ENCODE data around the gene GPX2.

GRCh38 chr14:64958201-64958600 lies 15.7 kb upstream of the GPX2 start:
- no peak for TF ChIP-seq POLR2A (IDR thresholded peaks at IDR 0.05; ENCODE audit: low read depth, low read length)
- TF ChIP-seq, protein P1, sequence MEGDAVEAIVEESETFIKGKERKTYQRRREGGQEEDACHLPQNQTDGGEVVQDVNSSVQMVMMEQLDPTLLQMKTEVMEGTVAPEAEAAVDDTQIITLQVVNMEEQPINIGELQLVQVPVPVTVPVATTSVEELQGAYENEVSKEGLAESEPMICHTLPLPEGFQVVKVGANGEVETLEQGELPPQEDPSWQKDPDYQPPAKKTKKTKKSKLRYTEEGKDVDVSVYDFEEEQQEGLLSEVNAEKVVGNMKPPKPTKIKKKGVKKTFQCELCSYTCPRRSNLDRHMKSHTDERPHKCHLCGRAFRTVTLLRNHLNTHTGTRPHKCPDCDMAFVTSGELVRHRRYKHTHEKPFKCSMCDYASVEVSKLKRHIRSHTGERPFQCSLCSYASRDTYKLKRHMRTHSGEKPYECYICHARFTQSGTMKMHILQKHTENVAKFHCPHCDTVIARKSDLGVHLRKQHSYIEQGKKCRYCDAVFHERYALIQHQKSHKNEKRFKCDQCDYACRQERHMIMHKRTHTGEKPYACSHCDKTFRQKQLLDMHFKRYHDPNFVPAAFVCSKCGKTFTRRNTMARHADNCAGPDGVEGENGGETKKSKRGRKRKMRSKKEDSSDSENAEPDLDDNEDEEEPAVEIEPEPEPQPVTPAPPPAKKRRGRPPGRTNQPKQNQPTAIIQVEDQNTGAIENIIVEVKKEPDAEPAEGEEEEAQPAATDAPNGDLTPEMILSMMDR (conservative IDR thresholded peaks at IDR 0.05; ENCODE audit: low read depth, low read length), result no peak
- TF ChIP-seq, protein P2, sequence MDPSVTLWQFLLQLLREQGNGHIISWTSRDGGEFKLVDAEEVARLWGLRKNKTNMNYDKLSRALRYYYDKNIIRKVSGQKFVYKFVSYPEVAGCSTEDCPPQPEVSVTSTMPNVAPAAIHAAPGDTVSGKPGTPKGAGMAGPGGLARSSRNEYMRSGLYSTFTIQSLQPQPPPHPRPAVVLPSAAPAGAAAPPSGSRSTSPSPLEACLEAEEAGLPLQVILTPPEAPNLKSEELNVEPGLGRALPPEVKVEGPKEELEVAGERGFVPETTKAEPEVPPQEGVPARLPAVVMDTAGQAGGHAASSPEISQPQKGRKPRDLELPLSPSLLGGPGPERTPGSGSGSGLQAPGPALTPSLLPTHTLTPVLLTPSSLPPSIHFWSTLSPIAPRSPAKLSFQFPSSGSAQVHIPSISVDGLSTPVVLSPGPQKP (IDR thresholded peaks at IDR 0.05; ENCODE audit: borderline replicate concordance, low read depth, low read length), result no peak
- TF ChIP-seq RFX5 (IDR thresholded peaks at IDR 0.05; ENCODE audit: low read depth, low read length), result no peak
- TF ChIP-seq FOS (IDR thresholded peaks at IDR 0.05; ENCODE audit: low read depth, low read length), result no peak
- TF ChIP-seq NFE2L2 (IDR thresholded peaks at IDR 0.05; ENCODE audit: low read depth, low read length), result no peak
- no peak for TF ChIP-seq RAD21 (IDR thresholded peaks at IDR 0.05; ENCODE audit: low read length)
- no peak for TF ChIP-seq MXI1 (IDR thresholded peaks at IDR 0.05; ENCODE audit: borderline replicate concordance, low read depth, low read length)
- no peak for TF ChIP-seq RCOR1 (IDR thresholded peaks at IDR 0.05; ENCODE audit: insufficient replicate concordance, low read length)
- TF ChIP-seq USF2 (IDR thresholded peaks at IDR 0.05; ENCODE audit: low read depth, low read length), result no peak
- no peak for TF ChIP-seq CHD1 (IDR thresholded peaks at IDR 0.05; ENCODE audit: low read depth, low read length)
- no peak for TF ChIP-seq MAFK (IDR thresholded peaks at IDR 0.05; ENCODE audit: low read depth, low read length)
- no peak for TF ChIP-seq SMC3 (IDR thresholded peaks at IDR 0.05; ENCODE audit: low read depth, low read length)
- TF ChIP-seq MAZ (IDR thresholded peaks at IDR 0.05; ENCODE audit: borderline replicate concordance, low read depth, low read length), result no peak
